NCI-H524 treated with DMSO at 0.1 percent for 48 hours (cell line): ENCODE measurements around the gene ADAM15.

Experiments used
- DNase-seq: peaks from one replicate; lab custom pipeline; 2025; lab: John Stamatoyannopoulos, UW

The ADAM15 gene

DNA sequence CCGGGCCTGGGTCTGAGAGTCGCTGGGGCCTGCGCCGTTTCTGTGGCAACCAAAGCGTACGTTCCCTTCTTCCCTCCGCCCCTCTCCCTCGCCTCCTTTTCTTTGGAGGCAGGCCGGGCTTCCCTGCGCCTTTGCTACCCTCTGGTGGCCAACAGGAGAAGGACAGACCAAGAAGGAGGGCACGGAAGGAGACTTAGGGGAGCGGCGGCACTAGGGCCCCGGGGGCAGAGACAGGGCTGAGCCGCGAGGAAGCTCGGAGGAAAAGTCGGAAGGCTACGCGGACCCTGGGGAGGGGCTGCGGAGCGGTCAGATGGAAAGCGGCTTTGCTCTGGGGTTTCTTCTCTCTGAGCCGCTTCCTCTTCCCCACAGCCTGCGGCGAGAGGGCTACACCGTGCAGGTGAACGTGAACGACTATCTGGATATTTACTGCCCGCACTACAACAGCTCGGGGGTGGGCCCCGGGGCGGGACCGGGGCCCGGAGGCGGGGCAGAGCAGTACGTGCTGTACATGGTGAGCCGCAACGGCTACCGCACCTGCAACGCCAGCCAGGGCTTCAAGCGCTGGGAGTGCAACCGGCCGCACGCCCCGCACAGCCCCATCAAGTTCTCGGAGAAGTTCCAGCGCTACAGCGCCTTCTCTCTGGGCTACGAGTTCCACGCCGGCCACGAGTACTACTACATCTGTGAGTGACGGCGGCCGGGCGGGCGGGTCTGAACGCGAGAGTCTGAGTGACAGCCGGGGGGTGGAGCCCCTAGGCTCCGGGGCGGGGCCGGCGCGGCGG is 33.8 kb downstream of the ADAM15 start:
- DNase-seq, result peak; percentile 84

DNA sequence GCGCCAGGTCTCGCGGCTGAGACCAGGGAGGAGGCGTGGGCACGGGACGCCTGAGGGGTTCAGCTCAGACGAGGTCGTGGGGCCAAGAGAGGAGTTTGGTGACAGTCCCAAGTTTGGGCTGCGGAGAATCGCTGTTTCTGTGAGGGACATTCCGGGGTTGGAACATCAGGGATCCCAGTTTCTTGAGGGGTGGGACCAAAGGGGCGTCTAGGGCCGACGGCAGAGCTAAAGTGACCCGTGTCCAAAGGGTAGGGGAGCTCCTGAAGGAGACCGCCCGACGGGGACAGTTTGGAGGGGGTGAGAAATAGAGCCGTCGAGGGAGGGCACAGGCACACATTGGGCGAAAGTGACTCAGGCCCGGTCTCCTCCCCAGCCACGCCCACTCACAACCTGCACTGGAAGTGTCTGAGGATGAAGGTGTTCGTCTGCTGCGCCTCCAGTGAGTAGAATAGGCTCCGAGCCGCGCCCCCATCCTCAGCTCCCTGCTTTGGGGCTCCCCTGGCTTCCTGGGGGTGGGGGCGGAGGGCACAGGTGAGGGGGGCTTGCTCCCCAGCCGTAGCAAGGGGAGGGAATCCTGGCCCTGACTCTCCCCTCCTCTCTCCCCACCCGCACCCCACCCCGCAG is 34.5 kb downstream of the ADAM15 start:
- no peak for DNase-seq

DNA sequence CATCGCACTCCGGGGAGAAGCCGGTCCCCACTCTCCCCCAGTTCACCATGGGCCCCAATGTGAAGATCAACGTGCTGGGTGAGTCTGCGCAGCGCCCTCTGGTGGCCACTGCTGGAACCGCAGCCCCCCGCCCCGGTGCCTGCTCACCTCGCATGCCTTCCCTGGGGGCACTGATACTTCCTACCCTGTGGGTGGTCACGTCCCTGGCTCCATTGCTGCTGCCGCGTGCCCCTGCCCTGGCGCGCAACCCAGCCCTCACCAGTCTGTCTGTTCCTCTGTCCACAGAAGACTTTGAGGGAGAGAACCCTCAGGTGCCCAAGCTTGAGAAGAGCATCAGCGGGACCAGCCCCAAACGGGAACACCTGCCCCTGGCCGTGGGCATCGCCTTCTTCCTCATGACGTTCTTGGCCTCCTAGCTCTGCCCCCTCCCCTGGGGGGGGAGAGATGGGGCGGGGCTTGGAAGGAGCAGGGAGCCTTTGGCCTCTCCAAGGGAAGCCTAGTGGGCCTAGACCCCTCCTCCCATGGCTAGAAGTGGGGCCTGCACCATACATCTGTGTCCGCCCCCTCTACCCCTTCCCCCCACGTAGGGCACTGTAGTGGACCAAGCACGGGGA is 35.1 kb downstream of the ADAM15 start:
- no peak for DNase-seq

DNA sequence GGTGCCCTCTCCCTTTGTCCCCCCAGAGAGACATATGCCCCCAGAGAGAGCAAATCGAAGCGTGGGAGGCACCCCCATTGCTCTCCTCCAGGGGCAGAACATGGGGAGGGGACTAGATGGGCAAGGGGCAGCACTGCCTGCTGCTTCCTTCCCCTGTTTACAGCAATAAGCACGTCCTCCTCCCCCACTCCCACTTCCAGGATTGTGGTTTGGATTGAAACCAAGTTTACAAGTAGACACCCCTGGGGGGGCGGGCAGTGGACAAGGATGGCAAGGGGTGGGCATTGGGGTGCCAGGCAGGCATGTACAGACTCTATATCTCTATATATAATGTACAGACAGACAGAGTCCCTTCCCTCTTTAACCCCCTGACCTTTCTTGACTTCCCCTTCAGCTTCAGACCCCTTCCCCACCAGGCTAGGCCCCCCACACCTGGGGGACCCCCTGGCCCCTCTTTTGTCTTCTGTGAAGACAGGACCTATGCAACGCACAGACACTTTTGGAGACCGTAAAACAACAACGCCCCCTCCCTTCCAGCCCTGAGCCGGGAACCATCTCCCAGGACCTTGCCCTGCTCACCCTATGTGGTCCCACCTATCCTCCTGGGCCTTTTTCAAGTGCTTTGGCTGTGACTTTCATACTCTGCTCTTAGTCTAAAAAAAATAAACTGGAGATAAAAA is 35.9 kb downstream of the ADAM15 start:
- DNase-seq, result no peak

DNA sequence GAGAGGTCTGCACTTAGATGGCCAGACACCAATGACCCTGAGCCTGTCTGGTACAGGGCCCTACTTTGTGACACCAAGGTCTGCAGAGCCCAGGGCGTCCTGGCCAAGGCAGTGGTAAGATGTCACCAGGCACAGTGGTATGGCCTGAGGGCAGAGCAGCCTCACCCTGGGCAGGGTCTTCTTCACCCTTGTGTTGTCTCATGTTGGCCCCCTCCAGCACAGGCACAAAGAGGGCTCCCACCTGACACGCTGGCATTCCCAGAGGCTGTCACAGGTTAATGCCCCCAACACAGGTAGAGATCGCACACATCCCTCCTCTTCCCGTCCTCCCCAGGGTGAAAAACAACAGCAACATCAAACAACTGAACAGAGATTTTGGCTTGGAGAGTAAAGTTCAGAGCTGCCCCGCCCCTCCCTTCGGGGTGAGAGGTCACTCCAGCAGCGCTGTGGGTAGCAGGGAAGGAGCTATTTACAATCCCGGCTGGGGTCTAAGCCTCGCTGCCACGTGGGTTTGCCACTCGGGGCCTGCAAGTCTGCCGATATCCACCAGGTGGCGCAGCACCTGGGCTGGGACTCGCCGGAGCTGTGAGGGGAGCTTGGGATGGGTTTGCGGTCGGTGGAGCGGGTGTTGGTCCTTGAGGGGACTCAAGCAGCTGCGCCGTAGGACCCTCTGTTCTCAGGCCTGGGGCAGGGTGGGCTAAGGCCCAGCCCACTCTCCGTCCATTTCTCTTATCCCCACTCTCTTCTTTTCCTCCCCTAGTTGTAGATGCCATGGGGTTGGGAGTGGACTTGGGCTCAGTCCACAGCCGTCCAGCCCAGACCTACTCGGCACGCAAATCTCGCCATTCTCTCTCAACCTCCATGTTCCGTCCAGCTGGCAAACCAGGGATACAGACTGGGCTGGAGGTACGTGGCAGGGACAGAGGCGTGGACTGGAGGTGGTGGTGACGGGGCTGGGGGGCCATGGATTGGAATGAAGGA is 40.2 kb downstream of the ADAM15 start:
- DNase-seq, result no peak

DNA sequence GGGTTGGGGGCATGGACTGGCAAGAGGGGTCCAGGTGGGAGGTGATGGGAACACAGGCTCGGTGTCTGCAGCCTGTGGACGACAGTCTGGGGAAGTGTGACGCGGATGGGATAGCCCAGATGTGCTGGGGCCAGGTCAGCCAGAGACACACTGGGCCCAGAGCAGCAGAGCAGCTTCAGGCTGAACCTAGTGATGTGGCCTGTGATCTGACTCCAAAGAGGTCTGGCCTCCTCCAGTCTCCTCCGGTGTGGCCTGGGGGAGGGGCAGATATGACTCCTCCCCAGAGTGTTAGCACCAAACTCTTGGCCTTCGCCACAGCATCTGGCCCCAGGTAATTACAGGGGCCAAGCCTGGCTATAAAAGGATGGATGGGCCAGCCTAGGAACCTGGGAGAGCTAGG is 41.0 kb downstream of the ADAM15 start:
- DNase-seq, result no peak

DNA sequence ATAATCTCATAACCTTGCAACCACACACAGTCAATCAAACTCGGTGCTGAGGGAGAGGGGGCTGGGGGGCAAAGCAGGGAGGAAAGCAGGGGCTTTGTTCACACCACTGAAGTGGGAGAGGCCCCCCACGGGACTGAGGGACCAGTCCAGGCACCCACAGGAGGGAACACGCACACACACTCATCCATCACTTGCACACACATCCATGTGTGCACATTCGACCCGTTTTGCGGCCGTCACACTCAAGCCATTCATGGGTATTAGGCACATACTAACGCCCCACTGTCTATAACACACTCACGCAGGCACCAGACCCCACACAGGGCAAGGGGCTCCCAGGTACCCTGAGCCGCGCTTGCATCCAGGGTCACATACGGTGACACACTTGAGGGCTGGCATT is 41.5 kb downstream of the ADAM15 start:
- DNase-seq, result no peak

DNA sequence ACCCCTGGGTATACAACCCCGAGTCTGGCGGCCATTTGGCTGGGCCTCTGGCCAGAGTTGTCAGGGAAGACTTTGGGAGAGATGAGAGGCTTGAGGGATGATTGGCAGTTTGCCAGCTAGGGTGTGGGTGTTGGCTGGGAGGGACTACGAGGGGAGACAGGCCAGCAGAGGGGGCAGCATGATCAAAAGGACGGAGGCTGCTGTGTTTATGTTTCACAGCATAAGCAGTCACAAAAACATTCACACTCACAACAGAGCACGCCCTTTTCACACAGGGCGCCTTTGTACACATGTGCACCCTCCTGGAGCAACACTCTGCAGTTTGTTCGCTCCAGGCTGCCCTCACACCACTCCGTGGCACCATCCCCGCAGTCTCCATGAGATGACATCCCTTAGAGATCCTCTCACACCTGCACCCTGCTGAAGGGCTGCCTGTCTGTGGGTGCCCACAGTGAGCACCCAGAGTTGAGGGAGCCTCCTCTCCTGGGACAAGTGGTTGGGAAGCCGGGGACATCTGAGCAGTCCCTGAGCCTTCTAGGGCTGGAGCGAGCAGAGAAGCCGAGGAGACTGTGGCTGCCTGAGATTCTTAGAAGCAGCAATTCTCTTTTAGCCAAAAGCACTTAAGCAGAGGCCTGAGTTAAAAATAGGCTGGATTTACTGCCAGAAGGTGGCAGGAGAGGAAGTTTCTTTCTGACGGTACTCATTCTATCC is 43.0 kb downstream of the ADAM15 start:
- peak; percentile 34 for DNase-seq

DNA sequence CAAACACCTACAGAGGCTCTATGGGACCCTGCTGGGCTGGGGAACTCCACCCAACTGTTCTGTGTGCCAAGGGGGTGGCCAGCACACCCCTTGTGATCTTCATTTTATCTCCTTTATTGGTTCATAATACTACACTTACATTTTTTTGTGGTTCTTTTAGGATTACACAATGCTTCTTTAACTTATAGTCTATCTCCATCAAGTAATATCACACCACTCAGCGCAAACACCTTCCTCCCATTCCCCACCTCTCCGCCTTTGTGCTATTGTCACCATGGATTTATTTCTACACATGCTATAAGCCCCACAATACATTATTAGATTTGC is 43.5 kb downstream of the ADAM15 start:
- DNase-seq, result no peak

DNA sequence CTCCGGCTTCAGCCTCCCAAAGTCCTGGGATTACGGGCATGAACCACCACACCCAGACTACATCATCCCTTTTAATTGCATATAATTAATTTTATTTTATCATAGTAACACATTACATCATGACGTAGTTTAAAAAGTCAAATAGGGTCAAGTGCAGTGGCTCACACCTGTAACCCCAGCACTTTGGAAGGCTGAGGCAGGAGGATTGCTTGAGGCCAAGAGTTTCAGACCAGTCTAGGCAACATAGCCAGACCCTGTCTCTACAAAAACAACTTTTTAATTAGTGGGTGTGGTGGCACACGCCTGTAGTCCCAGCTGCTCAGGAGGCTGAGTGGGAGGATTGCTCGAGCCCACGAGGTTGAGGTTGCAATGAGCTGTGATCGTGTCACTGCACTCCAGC is 48.2 kb downstream of the ADAM15 start:
- DNase-seq, result no peak

DNA sequence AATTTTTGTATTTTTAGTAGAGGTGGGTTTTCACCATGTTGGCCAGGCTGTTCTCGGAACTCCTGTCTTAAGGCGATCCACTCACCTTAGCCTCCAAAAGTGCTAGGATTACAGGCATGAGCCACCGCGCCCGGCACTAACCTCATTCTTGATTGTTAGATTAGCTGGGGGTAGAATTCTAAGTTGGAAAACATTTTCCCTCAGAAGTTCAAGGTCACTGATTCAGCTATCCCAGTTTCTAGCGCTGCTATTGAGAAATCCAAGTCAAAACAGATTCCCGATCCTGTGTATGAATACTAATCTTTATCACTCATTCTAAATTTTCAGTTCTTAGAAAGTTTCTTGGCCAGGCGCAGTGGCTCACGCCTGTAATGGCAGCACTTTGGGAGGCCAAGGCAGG is 52.2 kb downstream of the ADAM15 start:
- no peak for DNase-seq

DNA sequence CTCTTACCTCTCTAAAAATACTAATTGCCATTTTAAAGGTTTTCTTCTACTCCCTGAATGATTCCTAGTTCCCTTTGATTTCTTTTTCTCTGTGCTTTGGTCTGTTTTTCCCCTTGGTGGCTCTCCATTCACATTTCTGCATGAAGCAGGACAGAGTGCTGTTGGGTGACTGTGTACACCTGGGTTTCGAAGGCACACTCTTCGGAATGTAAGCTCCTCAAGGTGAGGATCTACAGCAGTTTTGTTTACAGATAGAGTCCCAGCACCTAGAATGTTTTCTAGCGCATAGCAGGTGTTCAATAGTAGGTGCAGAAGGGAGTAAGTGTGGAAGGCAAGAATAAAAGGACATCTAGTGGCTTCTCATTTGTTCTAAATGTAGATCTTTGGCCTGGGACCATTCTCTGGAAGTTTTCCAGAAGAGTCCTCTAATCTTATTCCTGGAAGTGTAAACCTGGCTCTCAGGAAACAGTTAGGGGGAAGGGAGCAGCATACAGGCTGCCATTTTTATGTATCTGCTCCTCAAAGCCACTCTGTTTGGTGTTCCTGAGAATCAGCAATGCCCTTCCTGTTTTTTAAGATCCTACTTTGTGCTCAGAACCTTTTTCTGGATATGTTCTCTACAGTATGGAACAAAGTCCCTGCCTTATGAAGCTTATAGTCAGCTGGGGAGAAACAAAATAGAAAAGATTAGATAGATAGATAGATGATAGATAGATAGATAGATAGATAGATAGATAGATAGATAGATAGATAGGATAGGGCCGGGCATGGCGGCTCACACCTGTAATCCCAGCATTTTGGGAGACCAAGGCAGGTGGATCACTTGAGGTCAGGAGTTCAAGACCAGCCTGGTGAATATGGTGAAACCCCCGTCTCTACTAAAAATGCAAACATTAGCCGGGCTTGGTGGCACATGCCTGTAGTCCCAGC is 53.8 kb downstream of the ADAM15 start:
- DNase-seq, result no peak

DNA sequence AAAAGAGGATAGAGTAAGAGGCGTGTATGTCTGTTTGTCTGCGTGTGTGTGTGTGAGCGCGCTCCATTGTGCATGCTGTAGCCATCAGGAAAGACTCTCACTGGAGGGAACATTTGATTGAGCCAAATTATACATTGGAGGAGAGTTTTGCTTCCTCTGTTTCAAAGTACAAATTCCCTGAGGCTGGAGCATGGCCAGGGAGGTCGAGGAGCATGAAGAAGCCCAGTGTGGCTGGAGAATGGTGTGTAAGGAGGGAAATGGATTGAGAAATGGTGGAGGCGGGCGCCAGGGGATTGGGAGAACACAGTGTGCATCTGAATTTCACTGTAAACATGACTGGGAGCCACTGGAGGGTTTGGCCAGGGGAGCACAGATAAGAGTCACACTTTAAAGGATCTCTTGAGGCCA is 54.5 kb downstream of the ADAM15 start:
- DNase-seq, result no peak

DNA sequence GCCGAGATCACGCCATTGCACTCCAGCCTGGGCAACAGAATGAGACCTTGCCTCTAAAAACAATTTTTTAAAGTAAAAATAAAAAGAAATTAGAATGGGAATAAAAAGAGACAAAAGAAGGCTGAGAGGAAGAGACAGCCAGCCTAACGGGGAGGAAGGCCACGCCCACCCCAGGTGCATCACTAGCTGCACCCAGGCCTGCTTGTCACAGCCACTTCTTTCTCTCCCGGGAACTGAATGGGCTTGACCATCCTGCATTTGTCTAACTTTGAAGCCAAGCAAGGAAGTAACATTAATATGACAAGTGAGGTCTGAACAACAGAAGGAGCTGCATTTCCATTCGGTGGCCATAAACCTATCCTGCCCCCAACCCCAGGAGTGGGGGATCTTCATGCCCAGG is 55.7 kb downstream of the ADAM15 start:
- no peak for DNase-seq

DNA sequence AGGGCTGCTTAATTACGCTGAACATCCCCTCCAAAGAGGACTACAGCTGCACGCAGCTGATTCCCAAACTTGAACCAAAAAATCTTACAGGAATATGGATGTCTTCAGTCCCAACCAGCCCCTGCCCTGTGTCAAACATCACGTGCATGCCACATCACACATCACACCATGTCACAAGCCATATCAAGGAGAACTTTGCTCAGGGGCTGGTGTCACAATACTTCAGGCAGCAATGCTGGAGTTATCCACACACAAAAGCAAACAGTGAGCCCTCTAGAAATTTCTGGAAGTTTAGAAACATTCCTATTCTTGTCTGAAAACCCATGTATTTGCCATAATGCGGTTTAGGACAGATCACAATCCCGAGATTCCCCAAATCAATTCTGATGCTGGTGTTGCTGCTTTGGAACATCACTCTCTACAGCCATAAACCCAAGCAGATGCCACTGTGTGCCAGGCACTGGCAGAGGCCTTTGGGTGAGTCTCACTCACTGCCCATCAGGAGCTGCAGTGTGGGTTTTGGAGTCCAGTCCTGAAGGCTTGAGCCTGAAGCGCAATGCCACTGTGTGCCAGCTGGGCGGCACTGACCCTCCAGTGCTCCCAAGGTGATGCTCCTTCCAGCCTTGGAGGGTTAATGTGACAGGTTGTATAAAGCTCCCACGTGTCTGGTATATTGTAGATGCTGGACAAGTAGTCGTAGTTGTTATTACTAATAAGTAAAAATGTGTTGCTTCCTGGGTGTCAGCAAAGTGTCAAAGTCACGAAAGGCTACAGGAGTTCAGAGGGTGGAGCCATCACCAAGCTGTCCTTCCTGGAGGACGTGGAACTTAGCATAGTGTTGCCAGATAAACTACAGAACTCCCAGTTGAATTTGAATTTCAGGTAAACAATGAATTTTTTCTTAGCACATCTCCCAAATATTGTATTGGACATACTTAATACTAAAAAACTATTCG is 56.5 kb downstream of the ADAM15 start:
- no peak for DNase-seq

DNA sequence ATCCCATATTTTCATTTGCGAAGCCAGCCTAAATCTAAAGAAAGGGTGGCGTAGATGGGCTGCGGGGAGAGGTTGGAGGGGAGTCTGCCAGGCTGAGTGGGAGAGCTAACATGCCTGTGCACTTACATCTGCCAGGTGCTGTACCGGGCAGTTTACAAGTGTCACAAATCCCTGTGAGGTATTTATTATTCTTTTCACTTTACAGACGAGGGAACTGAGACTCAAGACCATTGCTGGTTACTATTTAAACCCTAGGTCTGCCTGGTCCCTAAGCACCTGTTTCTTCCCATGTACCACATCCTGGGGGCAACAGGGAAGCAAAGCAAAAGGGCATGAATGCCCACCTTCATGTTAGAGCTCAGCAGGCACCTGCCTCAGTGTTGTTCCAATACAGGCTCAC is 57.2 kb downstream of the ADAM15 start:
- DNase-seq, result no peak

DNA sequence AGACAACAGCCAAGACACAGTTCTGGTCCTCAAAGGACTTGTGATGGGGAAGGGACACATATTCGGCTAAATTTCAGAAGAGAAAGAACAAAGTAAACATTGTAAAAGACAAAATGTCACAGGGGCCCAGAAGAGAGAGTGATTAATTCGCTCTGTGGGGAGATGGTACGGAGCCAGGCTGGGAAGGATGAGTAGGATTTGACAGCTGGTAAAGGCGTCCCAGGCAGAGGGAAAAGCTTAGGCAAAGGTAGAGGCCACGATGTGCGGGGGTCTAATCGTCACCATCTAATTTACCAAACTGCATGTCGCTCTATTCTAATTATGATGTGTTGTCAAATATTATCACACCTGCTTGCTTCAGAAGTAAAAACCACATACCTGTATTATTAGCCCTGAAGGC is 59.3 kb downstream of the ADAM15 start:
- DNase-seq, result no peak

DNA sequence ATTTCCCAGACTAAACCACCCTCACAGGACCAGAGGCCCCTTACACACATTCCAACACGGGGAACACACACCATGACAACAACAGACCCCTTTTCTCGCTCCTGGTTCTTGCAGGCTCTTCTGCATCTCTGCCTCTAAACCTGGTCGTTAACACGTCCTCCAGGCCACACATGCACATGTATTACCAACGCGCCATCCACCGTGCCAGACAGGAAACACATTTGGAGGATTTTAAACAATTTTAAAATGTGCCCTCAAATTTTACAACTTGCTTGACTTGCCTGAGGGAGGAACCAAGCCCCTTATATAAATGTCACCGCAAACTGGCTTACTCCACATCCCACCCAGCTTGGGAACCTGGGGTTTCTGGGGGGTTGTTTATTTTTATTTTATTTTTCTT is 59.7 kb downstream of the ADAM15 start:
- DNase-seq, result no peak
